22Rv1 (cell line): ENCODE measurements around the gene SYCP1.

Experiments
- H3K27ac ChIP-seq: fragments of 450-650 bp; 2 replicates; pipeline ENCODE4 v1.5.1; 2017
- ZFX ChIP-seq: fragments of 450-650 bp; IDR thresholded peaks from 2 replicates; pipeline ENCODE4 v1.6.1; 2017; ENCODE audit warnings: antibody characterized with exemption, borderline replicate concordance
- TF ChIP-seq, protein P1 (sequence below): fragments of 450-650 bp; IDR thresholded peaks from 2 replicates; pipeline ENCODE4 v1.5.1; 2017; ENCODE audit warnings: mild to moderate bottlenecking

SYCP1 gene

DNA sequence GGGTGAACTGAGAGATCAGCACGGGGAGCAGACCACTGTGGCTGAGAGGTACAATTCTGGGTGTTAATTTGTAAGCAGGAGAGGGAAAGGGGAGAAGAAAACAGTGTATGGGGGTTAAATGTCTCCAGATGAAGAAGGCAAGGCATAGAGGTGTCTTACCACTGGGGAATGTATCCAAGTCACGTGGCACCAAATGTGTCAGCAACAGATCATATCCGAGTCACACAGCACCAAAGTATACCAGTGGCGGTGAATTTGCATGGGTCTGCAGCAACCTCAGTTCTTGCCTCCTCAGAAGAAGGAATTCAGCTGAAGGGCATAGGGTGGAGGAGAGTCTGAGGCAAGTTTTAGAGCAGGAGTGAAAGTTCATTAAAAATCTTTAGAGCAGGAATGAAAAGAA is 21.2 kb upstream of the SYCP1 start:
- TF ChIP-seq, protein P1, sequence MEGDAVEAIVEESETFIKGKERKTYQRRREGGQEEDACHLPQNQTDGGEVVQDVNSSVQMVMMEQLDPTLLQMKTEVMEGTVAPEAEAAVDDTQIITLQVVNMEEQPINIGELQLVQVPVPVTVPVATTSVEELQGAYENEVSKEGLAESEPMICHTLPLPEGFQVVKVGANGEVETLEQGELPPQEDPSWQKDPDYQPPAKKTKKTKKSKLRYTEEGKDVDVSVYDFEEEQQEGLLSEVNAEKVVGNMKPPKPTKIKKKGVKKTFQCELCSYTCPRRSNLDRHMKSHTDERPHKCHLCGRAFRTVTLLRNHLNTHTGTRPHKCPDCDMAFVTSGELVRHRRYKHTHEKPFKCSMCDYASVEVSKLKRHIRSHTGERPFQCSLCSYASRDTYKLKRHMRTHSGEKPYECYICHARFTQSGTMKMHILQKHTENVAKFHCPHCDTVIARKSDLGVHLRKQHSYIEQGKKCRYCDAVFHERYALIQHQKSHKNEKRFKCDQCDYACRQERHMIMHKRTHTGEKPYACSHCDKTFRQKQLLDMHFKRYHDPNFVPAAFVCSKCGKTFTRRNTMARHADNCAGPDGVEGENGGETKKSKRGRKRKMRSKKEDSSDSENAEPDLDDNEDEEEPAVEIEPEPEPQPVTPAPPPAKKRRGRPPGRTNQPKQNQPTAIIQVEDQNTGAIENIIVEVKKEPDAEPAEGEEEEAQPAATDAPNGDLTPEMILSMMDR: no peak
- TF ChIP-seq ZFX: no peak

DNA sequence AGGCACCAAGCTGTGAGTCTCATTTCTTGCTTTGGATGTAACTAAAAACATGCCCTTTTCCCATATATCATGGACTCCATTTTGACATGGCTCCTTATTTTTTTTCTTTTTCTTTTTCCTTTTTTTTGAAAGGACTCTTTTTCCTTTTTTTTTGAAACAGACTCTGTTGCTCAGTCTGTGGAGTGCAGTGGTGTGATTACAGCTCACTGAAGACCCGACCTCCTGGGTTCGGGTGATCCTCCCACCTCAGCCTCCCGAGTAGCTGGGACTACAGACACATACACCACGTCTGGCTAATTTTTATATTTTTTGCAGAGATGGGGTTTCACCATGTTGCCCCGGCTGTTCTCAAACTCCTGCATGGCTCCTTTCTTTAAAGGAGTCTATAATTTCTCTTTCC is 10.4 kb upstream of the SYCP1 start:
- TF ChIP-seq, protein P1: no peak
- TF ChIP-seq ZFX: no peak
- H3K27ac ChIP-seq: no peak overlapping the region

More for the DNA sequence above, 21.2 kb upstream of the SYCP1 start:
- no peak overlapping the region for H3K27ac ChIP-seq

DNA sequence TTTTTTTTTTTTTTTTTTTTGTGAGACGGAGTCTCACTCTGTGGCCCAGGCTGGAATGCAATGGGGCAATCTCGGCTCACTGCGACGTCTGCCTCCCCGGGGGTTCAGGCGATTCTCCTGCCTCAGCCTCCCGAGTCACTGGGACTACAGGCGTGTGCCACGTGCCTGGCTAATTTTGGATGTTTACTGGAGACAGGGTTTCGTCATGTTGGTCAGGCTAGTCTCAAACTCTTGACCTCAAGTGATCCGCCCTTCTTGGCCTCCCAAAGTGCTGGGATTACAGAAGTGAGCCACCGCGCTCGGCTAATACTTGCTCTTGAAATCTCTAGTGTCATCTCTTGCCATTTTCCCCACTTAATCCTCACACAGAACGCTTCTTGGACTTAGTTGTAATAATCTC is 1.1 kb upstream of the SYCP1 start:
- TF ChIP-seq, protein P1: no peak
- no peak for TF ChIP-seq ZFX
- H3K27ac ChIP-seq: no peak overlapping the region

DNA sequence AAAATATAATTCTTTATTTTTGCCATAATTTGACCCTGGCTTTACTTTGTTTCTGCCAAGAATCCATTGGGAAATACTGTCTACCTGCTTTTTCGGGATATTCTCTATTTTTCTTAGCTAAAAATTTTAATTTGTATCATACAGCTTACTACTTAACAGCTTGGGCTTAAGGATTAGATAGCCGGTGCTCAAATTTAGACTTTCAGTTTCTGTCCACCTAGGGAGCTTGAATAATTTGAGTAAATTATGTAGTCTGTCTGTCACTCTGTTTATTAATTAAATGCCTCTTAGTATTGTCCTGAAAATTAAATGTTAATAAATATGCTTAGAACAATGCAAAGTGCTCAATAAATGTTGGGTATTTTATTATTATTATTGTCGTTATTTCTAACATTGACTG is 6.7 kb downstream of the SYCP1 start:
- no peak overlapping the region for H3K27ac ChIP-seq
- TF ChIP-seq ZFX: no peak
- TF ChIP-seq, protein P1: no peak

DNA sequence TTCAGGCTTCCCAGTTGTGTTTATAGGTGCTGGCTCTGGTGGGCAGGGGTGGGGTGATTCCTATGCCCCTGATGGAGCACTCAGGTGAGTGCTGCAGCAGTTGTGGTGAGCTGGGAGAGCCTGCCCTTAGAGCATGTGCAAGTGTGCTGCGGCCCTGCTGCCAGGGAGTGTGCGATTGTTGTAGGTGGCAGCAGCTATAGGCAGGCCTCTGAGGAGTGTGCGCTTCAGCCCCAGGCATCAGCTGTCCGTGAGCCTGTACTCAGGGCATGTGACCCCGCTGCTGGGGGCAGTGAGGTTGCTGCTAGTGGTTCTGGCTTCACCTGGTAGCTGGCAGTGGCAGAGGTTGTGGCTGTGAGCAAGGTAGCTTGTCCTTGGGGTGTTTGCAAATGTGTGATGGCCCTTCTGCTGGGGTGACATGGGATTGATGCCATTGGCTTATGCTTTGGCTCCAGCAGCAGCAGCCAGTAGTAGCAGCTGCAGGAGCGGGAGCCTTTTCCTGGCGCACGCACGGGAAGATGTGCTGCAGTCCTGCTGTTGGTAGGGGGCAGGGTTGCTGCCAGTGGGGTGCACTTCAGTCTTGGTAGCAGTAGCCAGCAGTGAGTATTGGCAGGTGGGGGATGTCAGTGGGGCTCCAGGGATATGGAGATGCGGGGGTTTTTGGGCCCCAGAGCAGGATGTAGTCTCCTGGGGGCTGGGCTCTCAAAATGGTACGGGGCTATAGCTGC is 37.7 kb downstream of the SYCP1 start:
- no peak overlapping the region for H3K27ac ChIP-seq
- TF ChIP-seq, protein P1: no peak
- no peak for TF ChIP-seq ZFX

DNA sequence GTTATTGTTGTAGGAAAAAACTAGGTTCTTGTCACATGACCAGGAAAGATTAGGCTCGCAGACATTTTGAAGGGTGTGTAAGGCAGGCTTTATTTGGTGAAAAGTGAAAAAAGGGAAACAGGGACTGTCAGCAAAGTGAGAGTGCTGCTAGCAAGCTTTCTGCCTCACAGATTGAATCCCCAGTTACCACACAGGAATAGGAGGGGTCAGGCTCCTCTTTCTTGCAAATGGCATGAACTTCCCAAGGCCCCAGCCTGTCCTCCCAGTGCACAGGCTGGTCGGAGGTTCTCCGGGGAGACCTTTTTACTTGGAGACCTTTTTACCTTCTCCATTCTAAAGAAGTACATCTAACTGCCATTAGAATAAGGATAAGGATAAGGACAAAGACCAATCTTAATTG is 42.1 kb downstream of the SYCP1 start:
- H3K27ac ChIP-seq: no peak overlapping the region
- TF ChIP-seq, protein P1: no peak
- TF ChIP-seq ZFX: no peak

DNA sequence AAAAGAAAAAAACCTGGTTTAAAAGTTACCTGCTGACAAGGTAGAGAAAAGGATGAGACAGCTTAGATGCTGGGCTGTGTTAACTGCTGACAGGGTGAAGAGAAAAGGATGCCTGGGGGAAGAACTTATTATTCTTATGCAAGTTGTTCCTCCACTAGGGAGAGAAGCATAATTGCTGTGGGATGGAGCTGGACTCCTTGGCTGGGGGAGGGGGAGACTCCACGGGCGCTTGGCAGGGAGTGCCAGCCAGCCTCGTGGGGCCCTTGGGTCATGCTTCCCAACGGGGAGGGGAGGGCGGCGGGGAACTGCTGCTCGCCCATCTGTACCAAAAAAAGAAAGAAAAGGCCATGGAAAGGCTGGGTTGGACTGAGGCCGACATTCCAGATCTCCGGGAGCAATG is 47.2 kb downstream of the SYCP1 start:
- TF ChIP-seq, protein P1: no peak
- TF ChIP-seq ZFX: no peak
- H3K27ac ChIP-seq: no peak overlapping the region
